GM19043 (cell line): ENCODE measurements around the gene ERC2.

Source experiments
- ATAC-seq: cut with Tn5 transposase; IDR thresholded peaks from one replicate; pipeline ENCODE4 v1.9.1; 2021; ENCODE audit warnings: low read depth; ENCODE audit not compliant: unreplicated experiment

The ERC2 gene

DNA sequence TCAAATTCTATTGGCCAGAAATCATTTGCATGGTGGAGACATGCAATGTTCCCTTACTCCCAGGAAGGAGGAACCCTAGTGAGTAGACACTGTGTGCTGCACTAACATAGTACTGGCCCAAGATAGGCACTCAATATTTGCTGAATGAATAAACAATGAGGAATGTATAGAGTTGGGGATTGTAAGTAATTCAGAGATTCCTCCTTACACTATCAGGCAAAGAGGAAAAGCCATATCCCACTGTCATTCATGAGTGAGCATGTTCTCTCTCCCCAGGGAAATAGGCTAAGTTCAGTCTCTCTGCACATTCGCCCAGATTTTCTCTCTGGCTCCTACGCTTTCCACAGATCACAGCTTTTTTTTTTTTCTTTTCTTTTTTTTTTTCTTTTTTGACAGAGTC lies 826.3 kb downstream of the ERC2 start:
- ATAC-seq = no peak

DNA sequence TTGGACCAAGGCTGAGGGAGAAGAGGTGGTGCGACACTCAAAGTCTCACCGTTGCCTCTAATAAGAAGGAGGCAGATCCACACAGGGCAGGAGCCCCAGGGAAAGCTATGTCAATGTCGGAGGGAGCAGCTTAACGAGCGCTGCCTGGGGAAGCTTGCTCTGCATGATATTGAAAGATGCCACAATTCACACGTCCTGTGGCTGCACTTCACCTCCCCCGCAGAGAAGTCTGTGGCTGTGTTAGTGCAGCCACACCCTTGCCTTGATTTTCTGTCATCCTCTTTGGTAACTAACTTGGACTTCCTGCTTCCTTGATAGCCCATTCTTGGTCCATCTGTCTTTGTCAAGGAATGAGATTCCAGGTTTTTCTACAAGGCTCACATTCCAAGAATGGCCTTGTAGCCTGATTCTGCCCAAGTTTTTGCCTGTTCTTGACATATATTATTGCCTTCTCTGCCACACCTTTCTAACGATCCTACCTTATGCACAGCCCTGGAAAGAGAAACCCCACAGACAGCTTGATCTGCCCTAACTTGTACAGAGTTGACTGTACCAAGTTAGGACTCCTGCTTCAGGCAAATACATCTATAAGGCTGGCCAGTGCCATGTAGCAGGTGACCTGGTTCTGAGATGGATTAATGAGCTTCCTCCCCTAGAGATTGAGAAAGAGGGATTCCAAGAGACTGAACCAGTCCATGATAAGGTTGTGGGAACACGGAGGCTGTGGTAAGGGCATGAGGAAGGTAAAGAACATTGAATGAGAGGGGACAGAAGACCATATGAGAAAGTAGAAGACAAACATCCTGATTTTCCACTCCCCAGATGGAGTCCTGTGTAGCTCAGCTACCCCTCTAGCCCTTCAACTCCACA lies 828.1 kb downstream of the ERC2 start:
- no peak for ATAC-seq

DNA sequence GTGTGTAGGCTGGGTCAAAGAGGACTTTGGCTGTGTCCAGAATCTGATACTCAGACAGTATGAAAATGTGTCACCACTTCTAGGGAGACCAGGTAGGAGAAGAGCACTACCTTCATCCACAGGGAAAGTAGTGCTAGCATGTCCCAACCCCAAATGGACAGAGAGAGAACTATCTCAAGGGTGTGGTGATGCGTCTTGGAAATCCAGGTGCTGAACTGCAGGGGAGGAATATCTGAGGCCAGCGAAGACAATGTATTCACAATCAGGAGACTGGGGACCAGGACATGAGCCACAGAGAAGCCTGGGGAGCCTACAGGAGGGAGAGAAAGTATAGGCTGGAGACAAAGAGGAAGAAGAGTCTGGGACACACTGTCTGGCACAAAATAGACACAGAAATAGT lies 829.1 kb downstream of the ERC2 start:
- ATAC-seq = no peak

DNA sequence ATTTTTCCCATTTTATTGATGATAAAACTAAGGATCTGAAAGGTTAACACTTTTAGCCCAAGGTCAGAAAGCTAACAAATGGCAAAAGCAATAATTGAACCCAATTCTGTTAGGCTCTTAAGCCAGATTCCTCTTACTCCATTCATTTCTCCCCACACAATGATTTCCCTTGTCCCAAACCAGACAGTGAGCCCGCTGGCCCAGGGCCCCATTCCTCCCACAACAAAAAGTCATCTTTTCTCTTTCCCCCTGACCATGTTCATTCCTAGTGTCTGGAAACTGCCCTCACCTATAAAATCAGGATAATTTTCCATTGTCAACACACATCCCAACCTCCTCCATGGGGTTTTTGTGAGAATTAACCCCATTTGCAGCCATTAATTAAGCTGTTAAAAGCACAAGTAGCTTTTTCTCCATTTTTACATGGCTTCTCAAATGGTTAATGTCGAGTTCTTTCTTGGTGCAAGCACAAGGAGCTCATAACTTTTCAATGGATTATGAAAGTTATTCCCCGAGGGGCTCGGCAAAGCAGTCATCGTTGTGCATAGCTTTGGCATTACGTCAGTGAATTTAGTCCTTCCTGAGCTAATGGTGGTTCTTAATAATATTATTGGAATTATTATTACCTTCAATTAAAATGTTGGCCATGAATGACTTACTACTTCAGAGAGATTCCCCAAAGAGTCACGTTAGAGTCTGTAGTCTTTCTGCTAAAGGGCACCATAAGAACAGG lies 830.2 kb downstream of the ERC2 start:
- no peak for ATAC-seq

DNA sequence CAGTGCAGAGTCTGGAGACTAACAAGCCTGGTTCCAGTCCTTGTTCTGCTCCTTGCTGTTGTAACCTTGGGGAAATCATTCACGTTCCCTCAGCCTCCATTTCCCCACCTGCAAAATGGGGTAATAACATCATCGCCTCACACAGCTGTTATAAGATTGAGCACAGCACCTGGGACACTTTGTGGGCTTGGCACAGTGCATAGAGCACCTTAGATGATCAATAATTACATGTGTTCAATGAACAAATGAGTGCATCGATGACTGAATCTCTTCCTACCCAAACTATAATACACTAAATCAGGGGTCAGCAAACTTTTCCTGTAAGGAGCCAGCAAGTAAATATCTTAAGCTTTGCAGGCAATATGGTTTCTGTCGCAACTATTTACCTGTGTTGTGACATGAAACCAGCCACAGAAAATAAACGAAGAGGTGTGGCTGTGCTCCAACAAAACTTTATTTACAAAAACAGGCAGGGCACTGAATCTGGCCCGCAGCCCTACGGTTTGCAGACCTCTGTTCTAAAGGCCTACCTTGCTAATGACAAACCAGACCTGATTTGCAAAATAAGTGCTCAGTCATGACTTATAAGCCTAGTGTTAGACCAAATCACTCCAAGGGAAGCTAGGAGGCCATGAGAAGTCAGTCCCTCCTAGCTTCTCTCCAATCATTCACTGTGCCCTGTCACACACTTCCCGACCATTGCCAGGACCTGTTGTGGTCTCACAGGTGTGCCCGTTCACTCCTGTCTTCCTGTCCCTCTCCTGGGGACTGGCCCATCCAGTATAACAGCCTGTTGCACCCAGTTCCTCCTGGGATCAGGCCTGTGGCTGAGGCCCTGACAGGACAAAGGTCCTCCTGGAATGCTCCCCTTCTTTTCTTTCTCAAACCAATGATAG lies 831.7 kb downstream of the ERC2 start:
- no peak for ATAC-seq

DNA sequence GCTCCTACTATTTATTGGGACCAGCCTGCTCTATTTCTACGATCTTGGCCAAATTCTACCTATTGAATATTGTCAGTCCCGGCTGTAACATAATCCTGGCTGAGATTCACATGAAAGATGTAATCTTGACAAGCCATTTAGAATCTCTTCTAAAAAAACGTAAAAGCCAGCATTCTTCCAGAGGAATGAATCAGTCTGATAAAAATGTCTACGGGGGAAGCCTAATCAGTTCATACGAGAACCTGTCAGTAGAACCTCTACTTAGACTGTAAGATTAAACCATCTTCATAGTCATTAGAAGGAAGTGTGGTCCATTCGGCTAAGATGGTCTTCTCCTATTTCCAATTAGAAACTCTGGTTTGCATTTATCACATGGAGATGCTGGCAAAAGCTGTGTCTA lies 833.9 kb downstream of the ERC2 start:
- no peak for ATAC-seq

DNA sequence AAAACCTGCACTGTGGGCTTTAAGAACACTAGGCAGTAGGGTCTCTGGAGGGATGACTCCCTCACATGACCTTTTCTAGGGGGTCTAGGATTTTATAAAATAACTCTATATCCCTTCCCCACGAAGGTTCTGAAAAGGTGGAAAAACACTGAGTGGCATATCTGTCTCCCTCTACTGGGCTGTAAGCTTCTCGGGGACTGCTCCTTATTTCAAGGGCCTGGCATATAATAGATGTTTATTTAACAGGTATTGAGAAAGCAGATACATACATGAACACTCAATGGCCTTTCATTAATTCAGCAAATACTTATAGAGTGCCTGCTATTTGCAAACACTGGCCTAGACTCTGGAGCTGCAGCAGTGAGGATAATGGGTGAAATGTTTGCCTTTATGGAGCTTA lies 834.9 kb downstream of the ERC2 start:
- no peak for ATAC-seq

DNA sequence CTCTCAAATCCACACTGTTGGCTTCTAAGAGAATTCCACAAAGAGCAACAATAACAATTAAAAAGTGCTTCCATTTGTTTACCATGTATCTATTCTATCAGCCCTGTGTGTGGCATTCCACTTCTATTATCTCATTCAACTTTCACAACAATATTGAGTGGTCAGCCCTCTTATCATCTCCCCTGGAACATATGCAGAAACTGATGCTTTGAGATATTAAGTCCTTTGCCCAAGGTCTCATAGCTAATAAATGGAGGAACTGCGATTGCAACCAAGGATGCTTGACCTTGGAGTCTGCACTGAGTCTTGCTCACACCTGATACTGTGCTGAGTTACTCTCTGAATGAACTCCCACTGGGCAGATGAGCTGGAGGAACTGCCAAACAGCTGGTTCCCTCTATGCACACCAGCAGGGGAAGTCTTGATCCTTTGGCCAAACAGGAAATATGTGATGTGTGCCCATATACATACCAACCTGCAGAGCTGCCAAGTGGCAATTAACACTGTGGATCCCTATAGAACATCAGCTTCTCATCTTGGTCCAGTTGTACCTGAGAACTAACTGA lies 836.4 kb downstream of the ERC2 start:
- ATAC-seq = no peak

DNA sequence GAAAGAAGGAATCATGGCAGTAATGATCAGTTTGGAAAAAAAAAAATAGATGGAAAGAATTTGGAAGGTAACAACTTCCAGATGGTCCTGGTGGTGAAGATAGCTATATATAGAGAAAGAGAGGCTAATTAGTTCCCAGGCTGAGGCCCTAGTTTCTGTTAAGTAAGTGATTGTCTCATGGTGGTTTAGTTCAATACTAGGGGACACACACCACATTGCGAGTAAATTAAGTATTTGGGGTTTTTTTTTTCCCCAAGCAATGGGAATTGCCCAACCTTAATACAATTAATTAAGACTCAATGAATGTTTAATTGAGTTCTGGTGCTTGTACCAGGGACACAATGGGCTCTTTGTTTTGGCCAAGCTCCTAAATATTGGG lies 837.4 kb downstream of the ERC2 start:
- no peak for ATAC-seq

DNA sequence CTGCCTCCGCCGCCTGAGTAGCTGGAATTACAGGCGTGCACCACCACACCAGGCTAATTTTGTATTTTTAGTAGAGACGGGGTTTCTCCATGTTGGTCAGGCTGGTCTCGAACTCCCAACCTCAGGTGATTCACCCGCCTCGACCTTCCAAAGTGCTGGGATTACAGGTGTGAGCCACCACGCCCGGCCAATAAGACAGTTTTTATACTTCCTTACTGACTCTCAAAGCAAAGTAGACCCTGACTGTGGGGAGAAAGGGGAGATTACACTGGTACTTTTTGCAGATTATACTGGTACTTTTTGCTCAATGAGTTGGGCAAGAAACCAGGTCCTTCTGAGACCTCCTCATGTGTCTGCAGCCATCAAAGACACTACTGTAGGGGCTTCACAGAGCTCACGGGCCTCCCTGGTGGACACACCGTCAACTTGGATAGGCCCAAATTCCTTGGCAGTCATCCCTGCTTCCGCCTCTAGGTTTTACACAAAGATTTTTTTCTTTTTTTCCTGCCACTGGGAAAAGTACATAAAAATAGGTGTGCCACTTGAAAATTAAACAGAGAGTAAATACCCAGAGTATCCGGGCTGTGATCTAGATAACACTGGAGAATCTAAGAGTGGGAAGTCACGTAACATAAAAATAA lies 837.9 kb downstream of the ERC2 start:
- ATAC-seq = no peak

DNA sequence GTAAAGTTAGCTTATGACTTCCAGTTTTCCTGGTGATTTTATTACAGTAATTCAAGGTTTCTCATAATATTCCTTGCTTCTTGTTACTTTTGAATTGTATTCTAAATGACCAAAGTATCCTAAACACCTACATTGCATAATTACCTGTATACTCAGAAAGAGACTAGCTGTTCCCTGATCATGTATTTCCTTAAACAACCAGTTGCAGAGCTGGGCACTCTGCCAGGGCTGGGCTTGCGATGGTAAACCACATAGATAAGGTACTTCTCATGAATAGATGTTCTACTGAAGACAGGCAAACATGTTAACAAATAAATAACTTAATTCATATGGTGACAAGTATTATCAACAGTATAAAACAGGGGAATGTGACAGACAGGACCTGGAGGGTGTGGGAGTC lies 838.8 kb downstream of the ERC2 start:
- no peak for ATAC-seq

DNA sequence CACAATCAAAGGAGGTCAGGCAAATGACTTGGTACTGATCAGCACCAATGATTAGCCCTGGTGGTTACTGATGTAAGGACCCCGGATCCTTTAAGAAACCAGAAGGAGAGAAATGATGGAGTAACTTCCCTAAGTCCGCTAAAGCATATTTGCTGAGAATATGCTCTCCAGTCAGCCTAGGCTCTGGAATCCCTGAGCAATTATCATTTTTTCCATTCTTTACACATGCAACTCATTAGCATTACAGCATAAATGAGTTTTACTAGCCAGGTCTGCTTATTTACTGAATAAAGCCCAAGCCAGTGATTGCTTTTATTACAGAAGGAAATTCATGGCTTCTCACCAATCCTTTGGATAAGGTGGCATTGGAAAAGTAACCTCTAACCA lies 842.0 kb downstream of the ERC2 start:
- no peak for ATAC-seq

DNA sequence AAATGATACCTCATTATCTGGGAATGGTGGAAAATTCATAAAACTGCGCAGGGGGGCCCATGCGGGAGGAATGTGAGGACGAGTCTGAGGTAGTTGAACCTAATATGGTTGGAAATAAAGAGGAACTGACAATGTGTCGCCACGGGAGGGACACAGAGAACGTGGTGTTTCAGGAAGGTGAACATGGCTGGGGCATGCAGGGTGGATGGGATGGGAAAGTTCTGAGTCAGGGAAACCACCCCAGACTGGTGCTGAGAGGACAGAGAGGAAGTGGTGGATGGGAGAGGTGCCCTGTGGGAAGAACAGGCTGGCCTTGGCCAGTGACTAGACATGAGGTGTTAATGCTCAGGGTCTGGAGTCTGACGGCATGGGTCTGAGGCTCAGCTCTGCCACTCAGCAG lies 844.0 kb downstream of the ERC2 start:
- no peak for ATAC-seq

DNA sequence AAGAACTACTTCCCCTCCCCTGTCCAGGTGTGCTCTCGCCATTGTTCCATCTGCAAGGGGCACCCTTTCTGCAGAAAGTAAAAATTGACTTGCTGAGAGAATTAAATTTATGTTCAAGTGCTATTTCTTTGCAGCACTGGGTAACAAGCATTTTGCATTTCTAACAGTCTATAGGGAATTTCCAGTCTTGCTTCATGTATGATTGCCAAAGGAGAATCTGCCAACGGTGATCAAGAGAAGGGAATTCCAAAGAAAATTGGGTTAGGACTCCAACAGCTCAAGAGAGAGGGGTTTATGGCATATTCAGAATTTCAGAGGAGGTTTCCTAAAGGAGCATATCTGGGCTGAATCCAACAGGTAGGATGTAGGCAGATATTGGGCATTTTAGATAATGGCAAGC lies 844.5 kb downstream of the ERC2 start:
- no peak for ATAC-seq

DNA sequence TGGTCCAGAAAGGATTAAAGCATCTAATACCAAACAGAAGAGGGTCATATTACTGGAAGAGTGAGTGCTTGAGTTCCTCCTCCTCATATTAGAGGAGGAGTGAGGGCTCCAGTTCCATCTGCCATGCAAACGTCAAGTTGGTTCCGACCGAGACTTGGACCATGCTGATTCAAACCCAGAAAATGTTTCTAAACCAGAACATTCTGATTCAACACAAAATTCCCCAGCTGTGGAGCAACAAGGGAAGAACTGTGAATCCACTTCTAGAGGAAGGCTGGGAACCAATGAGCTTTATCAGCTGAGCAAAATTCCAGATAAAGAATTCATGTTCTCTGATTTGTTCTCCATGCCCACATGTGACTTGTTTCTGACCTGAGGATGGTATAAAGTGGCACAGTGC lies 845.5 kb downstream of the ERC2 start:
- ATAC-seq = no peak

DNA sequence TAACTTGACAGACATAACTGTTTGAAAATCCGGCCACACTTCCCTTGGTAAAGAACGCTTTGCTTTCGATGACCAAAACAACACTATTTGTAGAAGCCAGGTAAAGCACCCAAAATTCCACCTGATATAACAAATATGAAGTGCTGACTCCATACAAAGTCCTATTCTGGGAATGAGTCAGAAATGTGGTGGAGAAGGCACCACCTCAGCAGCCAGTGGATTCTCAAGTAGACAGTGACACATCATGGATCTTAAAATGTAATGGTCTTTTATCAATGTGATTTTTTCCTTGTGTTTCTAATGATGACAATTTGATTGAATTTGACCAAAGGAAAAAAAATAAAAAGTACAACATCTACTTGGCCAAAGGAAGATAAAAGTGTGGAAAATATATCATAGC lies 846.2 kb downstream of the ERC2 start:
- no peak for ATAC-seq

DNA sequence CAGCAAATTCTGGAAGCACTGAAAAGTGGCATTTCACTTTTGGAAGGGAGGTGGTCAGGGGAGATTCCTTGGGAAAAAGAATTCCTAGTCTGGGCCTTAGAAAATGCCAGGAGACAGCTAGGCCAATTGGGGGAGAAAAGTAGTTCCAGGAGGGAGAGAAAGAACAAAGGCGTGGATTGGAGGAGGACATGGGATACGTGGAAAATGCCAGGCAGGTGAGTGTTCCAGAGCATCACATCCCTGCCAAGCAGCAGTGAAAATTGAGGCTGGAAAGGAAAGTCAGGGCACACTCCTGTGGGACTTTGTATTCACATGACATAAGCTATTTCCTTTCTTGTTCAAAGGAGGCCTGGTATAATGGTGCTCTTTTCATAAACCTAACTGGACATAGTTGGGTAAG lies 846.6 kb downstream of the ERC2 start:
- ATAC-seq = no peak

DNA sequence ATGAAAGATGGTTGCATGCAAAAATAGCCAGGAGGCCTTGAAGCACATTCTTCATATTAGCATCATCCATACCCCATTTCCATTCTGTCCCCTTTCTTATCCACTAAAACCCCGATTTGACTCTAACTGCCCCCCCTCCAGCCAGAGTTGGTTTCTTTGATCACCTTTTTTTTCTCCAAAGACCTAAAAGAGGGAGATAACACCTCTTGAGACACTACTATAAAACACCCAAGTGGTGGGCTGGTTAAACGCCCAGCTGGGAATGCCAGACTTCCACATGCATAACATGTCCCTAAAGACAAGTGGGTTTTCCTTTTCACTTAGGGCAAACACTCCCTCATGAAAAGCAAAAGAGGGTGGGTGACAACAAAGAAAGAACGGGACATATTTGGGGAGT lies 847.2 kb downstream of the ERC2 start:
- no peak for ATAC-seq

DNA sequence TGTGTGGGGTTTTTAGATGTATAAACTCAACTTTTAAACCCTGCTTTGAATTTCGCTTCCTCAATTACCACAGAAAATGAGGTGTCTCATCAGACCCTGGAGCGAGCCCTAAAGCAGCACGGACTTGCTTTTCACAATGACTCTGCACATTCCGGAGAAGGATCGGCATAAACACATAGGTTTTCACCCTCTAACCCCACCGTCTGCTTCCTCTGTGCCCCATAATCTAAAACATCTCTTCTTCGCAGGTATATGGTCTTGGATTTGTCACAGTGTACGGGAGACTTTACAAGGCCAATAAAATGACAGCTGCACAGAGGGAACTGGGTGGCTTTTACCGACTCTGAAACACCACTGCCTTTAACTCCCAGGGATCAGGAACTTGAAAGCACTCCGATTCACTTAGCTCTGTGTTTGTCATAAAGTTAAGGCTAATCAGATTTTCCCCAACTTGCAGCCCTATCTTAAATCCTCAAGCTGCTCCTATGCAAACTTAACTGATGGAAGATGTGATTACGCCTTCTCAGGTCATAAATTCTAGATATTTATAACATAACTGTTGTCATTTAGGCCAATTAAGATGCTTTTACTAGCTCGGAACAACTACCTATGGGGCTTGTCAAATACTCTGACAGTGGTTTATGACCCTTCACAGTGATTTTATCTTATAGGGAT lies 847.8 kb downstream of the ERC2 start:
- ATAC-seq = no peak
